HG03280 (cell line): ENCODE measurements around the gene TMEM238L.

ENCODE experiments used
- ATAC-seq: cut with Tn5 transposase; IDR thresholded peaks from one replicate; pipeline ENCODE4 v1.9.1; 2021; ENCODE audit warnings: mild to moderate bottlenecking, moderate library complexity; ENCODE audit not compliant: unreplicated experiment

TMEM238L gene

GRCh38 chr17:10775740-10776356 is 28.1 kb downstream of the TMEM238L start:
- no peak for ATAC-seq

- no peak for ATAC-seq
Measured at GRCh38 chr17:10775058-10775457, 28.8 kb downstream of the TMEM238L start.

GRCh38 chr17:10773391-10773790 is 30.5 kb downstream of the TMEM238L start:
- no peak for ATAC-seq

GRCh38 chr17:10772425-10773380 is 31.2 kb downstream of the TMEM238L start:
- no peak for ATAC-seq

GRCh38 chr17:10771148-10771547 is 32.8 kb downstream of the TMEM238L start:
- ATAC-seq: no peak

- no peak for ATAC-seq
Measured at GRCh38 chr17:10769840-10770239, 34.1 kb downstream of the TMEM238L start.

- no peak for ATAC-seq
Measured at GRCh38 chr17:10768750-10769251, 35.1 kb downstream of the TMEM238L start.

GRCh38 chr17:10767232-10767631 is 36.7 kb downstream of the TMEM238L start:
- no peak for ATAC-seq

GRCh38 chr17:10762037-10762436 is 41.9 kb downstream of the TMEM238L start:
- no peak for ATAC-seq

- ATAC-seq: no peak
Measured at GRCh38 chr17:10761281-10761680, 42.6 kb downstream of the TMEM238L start.

- ATAC-seq: no peak
Measured at GRCh38 chr17:10758062-10758461, 45.8 kb downstream of the TMEM238L start.

GRCh38 chr17:10757647-10758046 is 46.3 kb downstream of the TMEM238L start:
- no peak for ATAC-seq

GRCh38 chr17:10757067-10757466 is 46.8 kb downstream of the TMEM238L start:
- ATAC-seq: no peak

GRCh38 chr17:10756619-10757018 is 47.3 kb downstream of the TMEM238L start:
- no peak for ATAC-seq

GRCh38 chr17:10756185-10756584 is 47.7 kb downstream of the TMEM238L start:
- no peak for ATAC-seq

GRCh38 chr17:10755592-10756127 is 48.2 kb downstream of the TMEM238L start:
- no peak for ATAC-seq

GRCh38 chr17:10754861-10755591 is 48.9 kb downstream of the TMEM238L start:
- ATAC-seq: no peak

GRCh38 chr17:10754109-10754508 is 49.8 kb downstream of the TMEM238L start:
- no peak for ATAC-seq

GRCh38 chr17:10752696-10753095 is 51.2 kb downstream of the TMEM238L start:
- ATAC-seq: no peak

GRCh38 chr17:10751563-10751962 is 52.3 kb downstream of the TMEM238L start:
- ATAC-seq: no peak

GRCh38 chr17:10750210-10750609 is 53.7 kb downstream of the TMEM238L start:
- no peak for ATAC-seq
